Kidney (tissue), 14 donors: ENCODE data around the gene SARNP. TPM values are rescaled to one million over a fixed set of nuclear protein-coding genes. Genes with fewer than 3 reads are reported as not detected.

Experiments
- DNase-seq, 5 donors: peaks; one replicate each; pipeline ENCODE4 v3.0.0-alpha.2; 2013 to 2020
- FAIRE-seq: peaks from 2 replicates; lab custom pipeline; 2012; peaks lifted over from hg19 to GRCh38; lab: Jason Lieb, UNC
- H3K27ac ChIP-seq, 2 donors: one replicate each; pipeline ENCODE4 v1.7.0; 2013; ENCODE audit warnings: low read depth in 2 of 2, low read length in 2 of 2, inconsistent platforms in 1 of 2
- H3K27me3 ChIP-seq: one replicate; pipeline ENCODE4 v1.7.1; 2013; ENCODE audit warnings: low read length, inconsistent platforms; ENCODE audit not compliant: control insufficient read depth, insufficient read depth
- H3K36me3 ChIP-seq, 3 donors: one replicate each; pipeline versions ENCODE4 v1.7.0 to v1.7.1; 2013; ENCODE audit warnings: low read length in 3 of 3, control low read depth in 1 of 3, inconsistent platforms in 1 of 3; ENCODE audit not compliant: insufficient read depth in 3 of 3, control insufficient read depth in 2 of 3
- H3K4me1 ChIP-seq, 3 donors: one replicate each; pipeline versions ENCODE4 v1.7.0 to v1.7.1; 2013; ENCODE audit warnings: low read length in 3 of 3, inconsistent platforms in 1 of 3, low read depth in 1 of 3; ENCODE audit not compliant: control insufficient read depth in 2 of 3, insufficient read depth in 2 of 3
- H3K4me3 ChIP-seq, 3 donors: one replicate each; pipeline versions ENCODE4 v1.7.0 to v1.8.1; 2013; ENCODE audit warnings: low read length in 3 of 3, control low read depth in 1 of 3, inconsistent platforms in 1 of 3
- H3K9ac ChIP-seq, 3 donors: one replicate each; pipeline versions ENCODE4 v1.7.0 to v1.7.1; 2013; ENCODE audit warnings: low read length in 3 of 3, control low read depth in 1 of 3, inconsistent platforms in 1 of 3
- H3K9me3 ChIP-seq, 3 donors: one replicate each; pipeline versions ENCODE4 v1.7.0 to v1.7.1; 2013; ENCODE audit warnings: low read length in 3 of 3, control low read depth in 1 of 3, inconsistent platforms in 1 of 3; ENCODE audit not compliant: control insufficient read depth in 2 of 3, insufficient read depth in 1 of 3
- CTCF ChIP-seq: IDR thresholded peaks from 3 replicates; pipeline ENCODE4 v1.5.1; 2012; ENCODE audit warnings: mild to moderate bottlenecking, moderate library complexity, borderline replicate concordance; ENCODE audit not compliant: insufficient read depth; ENCODE audit errors: extremely low read depth
- intact Hi-C: fragments of 100-400 bp; cut with DNase I; formaldehyde crosslinking; loops from one replicate; pipeline ENCODE4 v1.11.1; 2022
- polyA plus RNA-seq: library from polyadenylated mRNA; stranded (reverse); fragments of 350-450 nt; fragmentation: Illumina TruSeq; extraction: RNeasy Lipid Tissue Mini Kit (QIAGEN cat#74804); gene quantifications from one replicate; pipeline ENCODE4 v1.2.3, GENCODE V29; 2014; ENCODE audit warnings: low read depth, low replicate concordance; ENCODE audit not compliant: insufficient read depth
- total RNA-seq: library from RNA; stranded (reverse); fragmentation: NEBNext Ultra II Directional; extraction: Animal tissue kit (Norgen Biotek cat#: 25700); gene quantifications from one replicate; pipeline ENCODE4 v1.2.1, GENCODE V29; 2021
- donor health status: control.
- donor health status: control.
- donor health status: control.
- donor health status: control.
- donor health status: control.
- donor health status: DM: yes; HTN: yes; CAD: no.
- donor health status: Normal renal cell carcinoma (clear cell type).

Gene SARNP
- total and polyA plus RNA-seq, 2 donors from 2014 or later: 51.1 to 109 TPM

- H3K4me3 ChIP-seq: peak overlapping the region in 1 of 3 donors; percentile 55
- no peaks in the 10 kb centered on the region for H3K36me3 ChIP-seq
- no peaks in the 10 kb centered on the region for H3K9me3 ChIP-seq
- intact Hi-C loops: no loop called here
- no peak overlapping the region for H3K9ac ChIP-seq
- FAIRE-seq: no peak
- H3K27ac ChIP-seq: no peak overlapping the region
- peaks cover 0 to 5% (median 0%) of the 10 kb centered on the region in 3 donors for H3K4me1 ChIP-seq
- H3K27me3 ChIP-seq: no peaks in the 10 kb centered on the region
- no peak for TF ChIP-seq CTCF
- peak in 1 of 5 donors; percentile 67 for DNase-seq
Measured at GRCh38 chr12:55708695-55709233, 108.8 kb downstream of the SARNP start.

- TF ChIP-seq CTCF: no peak
- no peaks in the 10 kb centered on the region for H3K36me3 ChIP-seq
- peaks cover 0 to 10% (median 6%) of the 10 kb centered on the region in 3 donors for H3K4me1 ChIP-seq
- H3K27me3 ChIP-seq: no peaks in the 10 kb centered on the region
- H3K9ac ChIP-seq: peak within 1 kb of the TSS in 1 of 3 donors; percentile 5
- FAIRE-seq (no peak), DNase-seq (peak; percentile 82 to 93 (median 90))
- peak within 1 kb of the TSS; percentile 50 to 68 (median 57) for H3K4me3 ChIP-seq
- H3K9me3 ChIP-seq: no peaks in the 10 kb centered on the region
- intact Hi-C loops: no loop called here
- peak within 1 kb of the TSS in 1 of 2 donors; percentile 30 for H3K27ac ChIP-seq
Measured at GRCh38 chr12:55707841-55708694, 109.5 kb downstream of the SARNP start, which contains the start of gene ITGA7. TSS of gene ITGA7 (minus strand) at chr12:55707904. CDS start at chr12:55707682, 222 bp downstream.

Other genes starting within 250 kb of the SARNP start
- not detected for gene OR2AP1, start 245.3 kb downstream of the SARNP start, total RNA-seq
- gene OR2AP1, start 245.3 kb downstream of the SARNP start, polyA plus RNA-seq: not detected
- not detected for gene OR10P1, start 180.8 kb downstream of the SARNP start, total RNA-seq
- not detected for gene OR10P1, start 180.8 kb downstream of the SARNP start, polyA plus RNA-seq
- 66.3 TPM for gene ITGA7, start 109.8 kb downstream of the SARNP start, total RNA-seq
- gene ITGA7, start 109.8 kb downstream of the SARNP start, polyA plus RNA-seq: 26.2 TPM
- 116 TPM for gene BLOC1S1, start 101.7 kb downstream of the SARNP start, total RNA-seq
- gene BLOC1S1, start 101.7 kb downstream of the SARNP start, polyA plus RNA-seq: 451 TPM
- gene RDH5, start 97.3 kb downstream of the SARNP start, total RNA-seq: 11.1 TPM
- 30.2 TPM for gene RDH5, start 97.3 kb downstream of the SARNP start, polyA plus RNA-seq
- 1,130 TPM for gene CD63, start 88.7 kb downstream of the SARNP start, total RNA-seq
- gene CD63, start 88.7 kb downstream of the SARNP start, polyA plus RNA-seq: 1,381 TPM
- 6.2 TPM for gene GDF11, start 74.6 kb downstream of the SARNP start, total RNA-seq
- gene GDF11, start 74.6 kb downstream of the SARNP start, polyA plus RNA-seq: 3.4 TPM
- gene ORMDL2, start 317 bp upstream of the SARNP start, total RNA-seq: 51.2 TPM
- 75.9 TPM for gene ORMDL2, start 317 bp upstream of the SARNP start, polyA plus RNA-seq
- 37.9 TPM for gene DNAJC14, start 11.9 kb upstream of the SARNP start, total RNA-seq
- gene DNAJC14, start 11.9 kb upstream of the SARNP start, polyA plus RNA-seq: 18.9 TPM
- gene MMP19, start 25.2 kb upstream of the SARNP start, total RNA-seq: 8.8 TPM
- 2.0 TPM for gene MMP19, start 25.2 kb upstream of the SARNP start, polyA plus RNA-seq
- gene PYM1, start 110.2 kb upstream of the SARNP start, total RNA-seq: 29.0 TPM
- gene PYM1, start 110.2 kb upstream of the SARNP start, polyA plus RNA-seq: 39.7 TPM
- 68.2 TPM for gene DGKA, start 113.4 kb upstream of the SARNP start, total RNA-seq
- gene DGKA, start 113.4 kb upstream of the SARNP start, polyA plus RNA-seq: 13.2 TPM
- gene PMEL, start 148.3 kb upstream of the SARNP start, total RNA-seq: 1.7 TPM
- 3.5 TPM for gene PMEL, start 148.3 kb upstream of the SARNP start, polyA plus RNA-seq
- gene CDK2, start 149.1 kb upstream of the SARNP start, total RNA-seq: 23.2 TPM
- gene CDK2, start 149.1 kb upstream of the SARNP start, polyA plus RNA-seq: 7.6 TPM
- gene RAB5B, start 156.4 kb upstream of the SARNP start, total RNA-seq: 112 TPM
- gene RAB5B, start 156.4 kb upstream of the SARNP start, polyA plus RNA-seq: 72.5 TPM
- 33.1 TPM for gene SUOX, start 179.6 kb upstream of the SARNP start, total RNA-seq
- 61.1 TPM for gene SUOX, start 179.6 kb upstream of the SARNP start, polyA plus RNA-seq
- gene IKZF4, start 203.3 kb upstream of the SARNP start, total RNA-seq: 9.4 TPM
- 2.7 TPM for gene IKZF4, start 203.3 kb upstream of the SARNP start, polyA plus RNA-seq
- 46.7 TPM for gene RPS26, start 224.2 kb upstream of the SARNP start, total RNA-seq
- gene RPS26, start 224.2 kb upstream of the SARNP start, polyA plus RNA-seq: 637 TPM